ENCODE data around the gene SIM1. TPM values are rescaled to one million over a fixed set of nuclear protein-coding genes. Genes with fewer than 3 reads are reported as not detected.

SIM1 gene
- total RNA-seq, 2 experiments from 2014 or later: not detected

GRCh38 chr6:100350139-100350538 is 114.6 kb downstream of the SIM1 start:
- no peaks in the 10 kb centered on the region for H3K4me1 ChIP-seq (ENCODE audit: insufficient read depth, low read length)
- intact Hi-C loops (cut with DNase I, micrococcal nuclease): no loop called here
- ChIA-PET CTCF (no interaction called here), POLR2A (no interaction called here)
- no peaks in the 10 kb centered on the region for H3K36me3 ChIP-seq (ENCODE audit: insufficient read depth, low read length)
- H3K4me3 Mint-ChIP-seq: no peak overlapping the region
- H3K4me1 Mint-ChIP-seq (ENCODE audit: low read depth): no peaks in the 10 kb centered on the region
- H3K27ac ChIP-seq (ENCODE audit: low read depth in 1 of 2, low read length in 2 of 2): no peak overlapping the region
- no peaks in the 10 kb centered on the region for H3K27me3 ChIP-seq (ENCODE audit: control insufficient read depth in 1 of 2, insufficient read depth in 2 of 2, low read length in 2 of 2)
- ATAC-seq (ENCODE audit: poor library complexity) (no peak), DNase-seq (no peak)
- H3K4me3 ChIP-seq (ENCODE audit: low read length): no peak overlapping the region
- H3K36me3 Mint-ChIP-seq (ENCODE audit: low read depth): no peaks in the 10 kb centered on the region
- H3K9me3 ChIP-seq (ENCODE audit: control insufficient read depth in 1 of 2, insufficient read depth in 1 of 2, low read length in 2 of 2): peaks cover 0 to 4% of the 10 kb centered on the region in 2 experiments
- H3K27ac Mint-ChIP-seq: no peak overlapping the region
- no peak for TF ChIP-seq CTCF (IDR thresholded peaks at IDR 0.05)
- H3K9me3 Mint-ChIP-seq: no peaks in the 10 kb centered on the region
- H3K27me3 Mint-ChIP-seq: no peaks in the 10 kb centered on the region

- no peak for TF ChIP-seq CTCF (IDR thresholded peaks at IDR 0.05)
- H3K4me3 Mint-ChIP-seq: no peak overlapping the region
- intact Hi-C loops (cut with DNase I, micrococcal nuclease): no loop called here
- ChIA-PET POLR2A (no interaction called here), CTCF (no interaction called here)
- no peaks in the 10 kb centered on the region for H3K27me3 Mint-ChIP-seq
- H3K36me3 Mint-ChIP-seq (ENCODE audit: low read depth): no peaks in the 10 kb centered on the region
- no peaks in the 10 kb centered on the region for H3K9me3 ChIP-seq (ENCODE audit: control insufficient read depth in 1 of 2, insufficient read depth in 1 of 2, low read length in 2 of 2)
- H3K4me1 ChIP-seq (ENCODE audit: insufficient read depth, low read length): no peaks in the 10 kb centered on the region
- H3K4me1 Mint-ChIP-seq (ENCODE audit: low read depth): no peaks in the 10 kb centered on the region
- no peaks in the 10 kb centered on the region for H3K36me3 ChIP-seq (ENCODE audit: insufficient read depth, low read length)
- ATAC-seq (ENCODE audit: poor library complexity): no peak
- no peaks in the 10 kb centered on the region for H3K9me3 Mint-ChIP-seq
- H3K27me3 ChIP-seq (ENCODE audit: control insufficient read depth in 1 of 2, insufficient read depth in 2 of 2, low read length in 2 of 2): no peaks in the 10 kb centered on the region
- H3K27ac Mint-ChIP-seq: no peak overlapping the region
- no peak for DNase-seq
- H3K4me3 ChIP-seq (ENCODE audit: low read length): no peak overlapping the region
- no peak overlapping the region for H3K27ac ChIP-seq (ENCODE audit: low read depth in 1 of 2, low read length in 2 of 2)
Observed at GRCh38 chr6:100349366-100349765, 115.4 kb downstream of the SIM1 start.

- ChIA-PET CTCF (no interaction called here), POLR2A (no interaction called here)
- peak in 1 of 14 experiments; percentile 10 for DNase-seq
- no peaks in the 10 kb centered on the region for H3K36me3 Mint-ChIP-seq (ENCODE audit: low read depth)
- H3K4me3 Mint-ChIP-seq: no peak overlapping the region
- intact Hi-C loops (cut with DNase I, micrococcal nuclease): no loop called here
- Histone ChIP-seq H3K27ac (ENCODE audit: low read depth in 1 of 2, low read length in 2 of 2) (no peak overlapping the region), H3K36me3 (ENCODE audit: insufficient read depth, low read length) (no peaks in the 10 kb centered on the region), H3K4me3 (ENCODE audit: low read length) (no peak overlapping the region), H3K27me3 (ENCODE audit: control insufficient read depth in 1 of 2, insufficient read depth in 2 of 2, low read length in 2 of 2) (no peaks in the 10 kb centered on the region), H3K4me1 (ENCODE audit: insufficient read depth, low read length) (no peaks in the 10 kb centered on the region), H3K9me3 (ENCODE audit: control insufficient read depth in 1 of 2, insufficient read depth in 1 of 2, low read length in 2 of 2) (no peaks in the 10 kb centered on the region)
- H3K27me3 Mint-ChIP-seq: no peaks in the 10 kb centered on the region
- H3K4me1 Mint-ChIP-seq (ENCODE audit: low read depth): no peaks in the 10 kb centered on the region
- H3K9me3 Mint-ChIP-seq: no peaks in the 10 kb centered on the region
- no peak overlapping the region for H3K27ac Mint-ChIP-seq
- no peak for ATAC-seq (ENCODE audit: poor library complexity)
- no peak for TF ChIP-seq CTCF (IDR thresholded peaks at IDR 0.05)
Observed at GRCh38 chr6:100347901-100348550, 116.7 kb downstream of the SIM1 start.
